ENCODE measurements around the gene LRRC10B.

GRCh38 chr11:61486011-61486620 is 22.4 kb upstream of the LRRC10B start:
- TF ChIP-seq ZNF274 (IDR thresholded peaks at IDR 0.05; ENCODE audit: low read depth, low read length) (no peak), SUZ12 (IDR thresholded peaks at IDR 0.05; ENCODE audit: extremely low read depth, insufficient read depth, insufficient read length) (no peak), YY1 (IDR thresholded peaks at IDR 0.05; ENCODE audit: insufficient read depth, insufficient read length) (no peak)
